Epithelial cell of esophagus (primary cell): ENCODE data around the gene HPCAL1.
"Not testable (repeated sequence)": the region's sequence is repeated elsewhere in the genome, so short reads cannot be mapped to it uniquely, and the experiment has no call there.

ENCODE experiments used
- DNase-seq: peaks from one replicate; pipeline ENCODE4 v3.0.0; 2010; ENCODE audit warnings: low read depth
- H3K4me3 ChIP-seq: 2 replicates; pipeline ENCODE4 v1.5.1; 2011; ENCODE audit warnings: mild to moderate bottlenecking, low read length, control low read depth
- CTCF ChIP-seq: IDR thresholded peaks from 2 replicates; pipeline ENCODE4 v1.5.1; 2011; ENCODE audit warnings: low read depth, mild to moderate bottlenecking, low read length, control low read depth, inconsistent platforms; ENCODE audit not compliant: insufficient read depth; ENCODE audit errors: missing control alignments

HPCAL1 gene

GRCh38 chr2:10452956-10453904, 150.5 kb downstream of the HPCAL1 start:
- no peak overlapping the region for H3K4me3 ChIP-seq
- DNase-seq, result no peak
- TF ChIP-seq CTCF, result no peak

- no peak overlapping the region for H3K4me3 ChIP-seq
- peak; percentile 77 for DNase-seq
- TF ChIP-seq CTCF, result no peak
Observed at GRCh38 chr2:10453905-10454298, 151.2 kb downstream of the HPCAL1 start.

GRCh38 chr2:10454505-10454904, 151.8 kb downstream of the HPCAL1 start:
- H3K4me3 ChIP-seq, result no peak overlapping the region
- no peak for TF ChIP-seq CTCF
- peak; percentile 35 for DNase-seq

- not testable (repeated sequence) for DNase-seq, H3K4me3 ChIP-seq
Observed at GRCh38 chr2:10457195-10457594, 154.5 kb downstream of the HPCAL1 start.

GRCh38 chr2:10457846-10458598, 155.3 kb downstream of the HPCAL1 start:
- H3K4me3 ChIP-seq, result no peak overlapping the region
- no peak for TF ChIP-seq CTCF
- peak; percentile 55 for DNase-seq

- no peak for TF ChIP-seq CTCF
- DNase-seq, result no peak
- H3K4me3 ChIP-seq, result no peak overlapping the region
Observed at GRCh38 chr2:10460366-10460796, 157.7 kb downstream of the HPCAL1 start.
